HFFc6 (cell line): ENCODE results near the gene DEK. TPM values are rescaled to one million over a fixed set of nuclear protein-coding genes. Genes with fewer than 3 reads are reported as not detected.

Experiments used
- DNase-seq: peaks from one replicate; pipeline ENCODE4 v3.0.0-alpha.2; 2018
- H3K27ac Mint-ChIP-seq: 2 replicates; pipeline ENCODE4 v1.8.0; 2020; ENCODE audit warnings: mild to moderate bottlenecking, mixed read lengths
- H3K27me3 Mint-ChIP-seq: 2 replicates; pipeline ENCODE4 v1.8.0; 2021; ENCODE audit warnings: mild to moderate bottlenecking, moderate library complexity, mixed read lengths; ENCODE audit not compliant: insufficient read depth
- H3K36me3 Mint-ChIP-seq: 2 replicates; pipeline ENCODE4 v1.8.0; 2021; ENCODE audit warnings: low read depth, mixed read lengths
- H3K4me1 Mint-ChIP-seq: 2 replicates; pipeline ENCODE4 v1.8.0; 2020; ENCODE audit warnings: low read depth, mixed read lengths
- H3K4me3 Mint-ChIP-seq: 2 replicates; pipeline ENCODE4 v1.8.0; 2020; ENCODE audit warnings: mild to moderate bottlenecking, moderate library complexity, mixed read lengths
- H3K9me3 Mint-ChIP-seq: 2 replicates; pipeline ENCODE4 v1.8.0; 2020; ENCODE audit warnings: mild to moderate bottlenecking, mixed read lengths
- total RNA-seq, 6 experiments: library from RNA; stranded (reverse); fragmentation: NEBNext Ultra II Directional; extraction: Animal tissue kit (Norgen Biotek cat#: 25700); gene quantifications; 2 replicates in 1 of 6; 3 replicates in 5 of 6; pipeline ENCODE4 v1.2.3, GENCODE V29; 2021
- TF ChIP-seq, protein P1 (sequence below): fragments of 200-600 bp; sonication (generic); IDR thresholded peaks from 2 replicates; pipeline ENCODE4 v1.5.0; 2021; ENCODE audit warnings: antibody characterized with exemption, mild to moderate bottlenecking

The DEK gene
- total RNA-seq, 6 experiments from 2014 or later = 76.7 to 144 (median 132) TPM

DNA sequence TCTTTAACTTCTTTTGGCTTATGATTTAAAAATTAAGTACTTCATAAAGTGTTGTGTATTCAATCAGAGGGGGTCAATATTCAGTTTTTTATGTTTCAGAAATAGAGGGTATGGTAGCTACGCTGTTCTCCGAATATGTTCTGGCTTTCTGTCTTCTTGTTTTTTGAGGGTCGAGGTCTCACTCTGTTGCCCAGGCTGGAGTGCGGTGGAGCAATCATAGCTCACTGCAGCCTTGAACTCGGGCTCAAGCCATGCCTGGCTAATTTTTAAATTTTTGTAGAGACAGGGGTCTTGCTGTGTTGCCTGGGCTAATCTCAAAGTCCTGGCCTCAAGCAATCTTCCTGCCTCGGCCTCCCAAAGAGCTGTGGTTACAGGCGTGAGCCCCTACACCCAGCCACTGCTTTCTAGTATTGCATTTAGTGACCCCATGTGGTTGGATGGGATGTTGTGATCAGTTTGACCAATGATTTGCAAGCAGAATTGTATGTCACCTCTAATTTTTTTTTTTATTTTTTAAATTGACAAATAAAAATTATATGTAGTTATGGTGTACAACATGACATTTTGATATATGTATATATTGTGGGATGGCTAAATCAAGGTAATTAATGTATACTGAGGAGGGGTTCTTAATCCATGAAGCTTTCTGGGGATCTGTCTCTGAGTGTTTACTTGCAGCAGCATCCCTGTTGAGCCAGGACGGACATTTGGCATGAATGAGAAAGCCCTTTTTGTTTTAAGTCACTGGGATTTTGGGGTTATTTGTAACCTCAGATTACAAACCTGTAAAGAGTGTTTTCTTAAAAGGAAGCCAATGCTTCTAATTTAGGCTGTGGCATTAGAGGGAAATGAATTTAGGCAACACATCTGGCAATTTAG is 38.5 kb upstream of the DEK start:
- Mint-ChIP-seq H3K4me1 (peaks cover 29% of the 10 kb centered on the region), H3K27me3 (no peaks in the 10 kb centered on the region), H3K36me3 (no peaks in the 10 kb centered on the region), H3K9me3 (no peaks in the 10 kb centered on the region), H3K27ac (no peak overlapping the region), H3K4me3 (no peak overlapping the region)
- TF ChIP-seq, protein P1, sequence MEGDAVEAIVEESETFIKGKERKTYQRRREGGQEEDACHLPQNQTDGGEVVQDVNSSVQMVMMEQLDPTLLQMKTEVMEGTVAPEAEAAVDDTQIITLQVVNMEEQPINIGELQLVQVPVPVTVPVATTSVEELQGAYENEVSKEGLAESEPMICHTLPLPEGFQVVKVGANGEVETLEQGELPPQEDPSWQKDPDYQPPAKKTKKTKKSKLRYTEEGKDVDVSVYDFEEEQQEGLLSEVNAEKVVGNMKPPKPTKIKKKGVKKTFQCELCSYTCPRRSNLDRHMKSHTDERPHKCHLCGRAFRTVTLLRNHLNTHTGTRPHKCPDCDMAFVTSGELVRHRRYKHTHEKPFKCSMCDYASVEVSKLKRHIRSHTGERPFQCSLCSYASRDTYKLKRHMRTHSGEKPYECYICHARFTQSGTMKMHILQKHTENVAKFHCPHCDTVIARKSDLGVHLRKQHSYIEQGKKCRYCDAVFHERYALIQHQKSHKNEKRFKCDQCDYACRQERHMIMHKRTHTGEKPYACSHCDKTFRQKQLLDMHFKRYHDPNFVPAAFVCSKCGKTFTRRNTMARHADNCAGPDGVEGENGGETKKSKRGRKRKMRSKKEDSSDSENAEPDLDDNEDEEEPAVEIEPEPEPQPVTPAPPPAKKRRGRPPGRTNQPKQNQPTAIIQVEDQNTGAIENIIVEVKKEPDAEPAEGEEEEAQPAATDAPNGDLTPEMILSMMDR = peak; percentile 44; the same call in 1 of the 2 replicates
- DNase-seq = no peak

DNA sequence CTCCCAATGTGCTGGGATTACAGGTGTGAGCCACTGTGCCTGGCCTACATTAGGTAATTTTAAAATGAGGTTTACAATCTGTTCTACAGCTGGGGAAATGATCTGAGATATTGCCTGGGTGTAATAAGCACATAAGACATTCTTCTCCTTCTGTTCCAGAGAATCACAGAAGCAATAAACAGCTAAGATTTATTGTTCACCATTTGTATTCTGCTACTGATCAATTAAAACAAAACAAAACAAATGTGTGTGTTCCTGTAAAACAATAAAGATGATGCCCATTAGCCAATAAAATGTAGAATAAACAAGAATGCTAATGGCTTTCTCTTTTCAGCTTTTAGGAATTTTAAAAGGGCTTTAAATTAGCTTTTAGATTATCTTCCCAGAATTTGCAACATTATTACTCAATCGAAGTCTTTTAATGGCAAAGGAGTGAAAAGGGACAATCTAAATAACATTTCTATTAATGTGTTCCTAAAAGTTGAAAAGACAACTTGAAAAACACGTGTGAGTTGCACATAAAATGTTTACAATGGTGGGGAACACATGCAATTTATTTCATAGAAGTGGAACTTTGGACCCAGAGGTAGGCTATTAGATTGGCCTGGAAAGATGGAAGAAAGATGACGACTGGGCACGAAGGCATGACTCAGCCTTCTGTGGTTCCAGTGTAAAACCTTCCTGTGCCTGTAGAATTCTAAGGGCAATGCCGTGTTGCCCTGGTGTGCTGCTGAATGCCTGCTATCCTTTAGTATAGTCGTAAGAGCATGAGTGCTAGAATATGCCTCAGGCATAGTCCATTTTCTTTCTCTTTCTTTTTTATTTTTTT is 29.0 kb upstream of the DEK start:
- H3K4me1 Mint-ChIP-seq = peaks cover 15% of the 10 kb centered on the region
- DNase-seq = peak; percentile 84
- peaks cover 3% of the 10 kb centered on the region; the same call in 1 of the 2 replicates for H3K27me3 Mint-ChIP-seq
- H3K4me3 Mint-ChIP-seq = peak overlapping the region; percentile 51
- H3K36me3 Mint-ChIP-seq = no peaks in the 10 kb centered on the region
- peak overlapping the region; percentile 80 for H3K27ac Mint-ChIP-seq
- no peaks in the 10 kb centered on the region for H3K9me3 Mint-ChIP-seq
- TF ChIP-seq, protein P1 = no peak

DNA sequence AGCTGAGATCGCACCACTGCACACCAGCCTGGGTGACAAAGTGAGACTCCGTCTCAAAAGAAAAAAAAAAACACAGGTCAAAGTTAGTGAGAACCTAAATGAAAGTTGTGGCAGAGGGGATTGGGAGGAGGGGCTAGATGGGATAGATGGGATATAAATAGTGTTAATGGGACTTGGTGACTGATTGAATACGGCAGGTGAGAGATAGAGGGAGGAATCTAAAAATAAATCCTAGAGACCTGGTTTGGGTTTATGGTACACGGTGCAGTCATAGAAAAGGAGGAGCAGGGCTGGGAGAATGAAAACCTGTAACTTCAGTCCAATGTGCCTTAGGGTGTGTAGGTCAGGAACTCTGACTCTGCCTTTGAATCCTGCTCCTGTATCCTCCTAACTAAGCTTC is 25.0 kb upstream of the DEK start:
- no peak overlapping the region for H3K27ac Mint-ChIP-seq
- no peaks in the 10 kb centered on the region for H3K9me3 Mint-ChIP-seq
- H3K27me3 Mint-ChIP-seq = peaks cover 5% of the 10 kb centered on the region
- H3K4me3 Mint-ChIP-seq = no peak overlapping the region
- DNase-seq = no peak
- TF ChIP-seq, protein P1 = no peak
- peaks cover 14% of the 10 kb centered on the region for H3K4me1 Mint-ChIP-seq
- no peaks in the 10 kb centered on the region for H3K36me3 Mint-ChIP-seq

- no peaks in the 10 kb centered on the region for H3K9me3 Mint-ChIP-seq
- H3K27ac Mint-ChIP-seq = no peak overlapping the region
- H3K4me3 Mint-ChIP-seq = no peak overlapping the region
- no peak for DNase-seq
- TF ChIP-seq, protein P1 = no peak
- H3K27me3 Mint-ChIP-seq = peaks cover 10% of the 10 kb centered on the region
- peaks cover 5% of the 10 kb centered on the region; the same call in 1 of the 2 replicates for H3K36me3 Mint-ChIP-seq
- H3K4me1 Mint-ChIP-seq = peaks cover 6% of the 10 kb centered on the region; the same call in 1 of the 2 replicates
Observed at GRCh38 chr6:18284261-18284660, 19.9 kb upstream of the DEK start.

DNA sequence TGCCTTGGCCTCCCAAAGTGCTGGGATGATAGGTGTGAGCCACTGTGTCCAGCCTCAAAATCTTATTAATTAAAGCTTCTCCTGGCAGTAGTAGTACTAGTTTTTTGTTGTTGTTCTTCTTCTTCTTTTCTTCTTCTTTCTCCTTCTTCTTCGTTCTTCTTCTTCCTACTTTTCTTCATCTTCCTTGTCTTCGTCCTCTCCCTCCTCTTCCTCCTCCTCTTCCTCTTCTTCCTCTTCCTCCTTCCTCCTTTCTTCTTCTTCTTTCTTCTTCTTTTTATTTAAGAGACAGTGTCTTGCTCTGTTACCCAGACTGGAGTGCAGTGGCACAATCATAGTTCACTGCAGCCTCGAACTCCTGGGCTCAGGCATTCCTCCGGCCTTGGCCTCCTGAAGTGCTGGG is 17.2 kb upstream of the DEK start:
- Mint-ChIP-seq H3K27me3 (peaks cover 23% of the 10 kb centered on the region), H3K27ac (no peak overlapping the region), H3K9me3 (no peaks in the 10 kb centered on the region), H3K36me3 (peaks cover 12% of the 10 kb centered on the region; the same call in 1 of the 2 replicates), H3K4me1 (peaks cover 15% of the 10 kb centered on the region), H3K4me3 (no peak overlapping the region)
- DNase-seq = no peak
- TF ChIP-seq, protein P1 = no peak
